Colonic mucosa (tissue), 4 donors: ENCODE results near the gene PLA2G4B. TPM values are rescaled to one million over a fixed set of nuclear protein-coding genes. Genes with fewer than 3 reads are reported as not detected.

Experiments used
- DNase-seq: peaks from one replicate; pipeline ENCODE4 v3.0.0-alpha.2; 2020
- H3K27ac ChIP-seq: fragments of 200-600 bp; one replicate; pipeline ENCODE4 v1.8.0; 2021
- H3K27me3 ChIP-seq: fragments of 200-600 bp; one replicate; pipeline ENCODE4 v1.8.0; 2021
- H3K36me3 ChIP-seq: fragments of 200-600 bp; one replicate; pipeline ENCODE4 v1.8.0; 2021
- H3K4me1 ChIP-seq: fragments of 200-600 bp; one replicate; pipeline ENCODE4 v1.8.0; 2021; ENCODE audit warnings: mild to moderate bottlenecking
- H3K4me3 ChIP-seq: fragments of 200-600 bp; one replicate; pipeline ENCODE4 v1.8.0; 2021
- H3K9ac ChIP-seq, 2 donors: one replicate each; pipeline ENCODE4 v1.7.0; 2013; ENCODE audit warnings: control low read depth in 2 of 2, low read depth in 2 of 2, low read length in 2 of 2
- H3K9me3 ChIP-seq: fragments of 200-600 bp; one replicate; pipeline ENCODE4 v1.8.0; 2021
- intact Hi-C: fragments of 100-400 bp; cut with DNase I; formaldehyde crosslinking; loops from one replicate; pipeline ENCODE4 v1.14.1; 2022
- total RNA-seq, 2 donors: library from RNA; stranded (reverse); fragmentation: NEBNext Ultra II Directional in 1 of 2; extraction: Animal tissue kit (Norgen Biotek cat#: 25700) in 1 of 2; gene quantifications; one replicate each; pipeline ENCODE4 v1.2.1, GENCODE V29; 2021
- TF ChIP-seq, protein P1 (sequence below): fragments of 200-600 bp; IDR thresholded peaks from one replicate; pipeline ENCODE4 v1.8.0; 2022; ENCODE audit warnings: antibody characterized with exemption, mild to moderate bottlenecking
- donor health status: healthy.
- donor health status: DM: no; HTN: no; CAD: no.
- donor health status: DM: no; HTN: no; CAD: no.

The PLA2G4B gene
- total RNA-seq, 2 donors from 2014 or later: 2.2 to 6.2 TPM

DNA sequence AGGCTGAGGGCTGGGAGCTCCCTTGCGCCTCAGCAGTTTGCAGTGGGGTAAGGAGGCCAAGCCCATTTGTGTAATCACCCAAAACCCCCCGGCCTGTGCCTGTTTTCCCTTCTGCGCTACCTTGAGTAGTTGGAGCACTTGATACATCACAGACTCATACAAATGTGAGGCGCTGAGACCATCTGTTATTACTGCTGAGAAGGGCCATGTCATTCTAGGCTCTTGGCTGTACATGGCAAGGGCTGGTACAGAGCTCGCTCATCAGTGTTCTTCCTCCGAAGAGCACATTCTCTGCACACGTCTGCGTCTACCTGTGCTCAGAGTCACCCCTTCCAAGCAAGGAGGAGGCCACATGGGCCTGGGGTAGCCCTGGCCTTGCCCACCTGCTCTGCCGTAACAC is 9.3 kb downstream of the PLA2G4B start:
- Histone ChIP-seq H3K27me3 (no peaks in the 10 kb centered on the region), H3K9ac (no peak overlapping the region), H3K4me1 (no peaks in the 10 kb centered on the region), H3K36me3 (peaks cover 7% of the 10 kb centered on the region), H3K27ac (no peak overlapping the region), H3K9me3 (no peaks in the 10 kb centered on the region), H3K4me3 (no peak overlapping the region)
- intact Hi-C loops: no loop called here
- TF ChIP-seq, protein P1, sequence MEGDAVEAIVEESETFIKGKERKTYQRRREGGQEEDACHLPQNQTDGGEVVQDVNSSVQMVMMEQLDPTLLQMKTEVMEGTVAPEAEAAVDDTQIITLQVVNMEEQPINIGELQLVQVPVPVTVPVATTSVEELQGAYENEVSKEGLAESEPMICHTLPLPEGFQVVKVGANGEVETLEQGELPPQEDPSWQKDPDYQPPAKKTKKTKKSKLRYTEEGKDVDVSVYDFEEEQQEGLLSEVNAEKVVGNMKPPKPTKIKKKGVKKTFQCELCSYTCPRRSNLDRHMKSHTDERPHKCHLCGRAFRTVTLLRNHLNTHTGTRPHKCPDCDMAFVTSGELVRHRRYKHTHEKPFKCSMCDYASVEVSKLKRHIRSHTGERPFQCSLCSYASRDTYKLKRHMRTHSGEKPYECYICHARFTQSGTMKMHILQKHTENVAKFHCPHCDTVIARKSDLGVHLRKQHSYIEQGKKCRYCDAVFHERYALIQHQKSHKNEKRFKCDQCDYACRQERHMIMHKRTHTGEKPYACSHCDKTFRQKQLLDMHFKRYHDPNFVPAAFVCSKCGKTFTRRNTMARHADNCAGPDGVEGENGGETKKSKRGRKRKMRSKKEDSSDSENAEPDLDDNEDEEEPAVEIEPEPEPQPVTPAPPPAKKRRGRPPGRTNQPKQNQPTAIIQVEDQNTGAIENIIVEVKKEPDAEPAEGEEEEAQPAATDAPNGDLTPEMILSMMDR: no peak
- DNase-seq: no peak

DNA sequence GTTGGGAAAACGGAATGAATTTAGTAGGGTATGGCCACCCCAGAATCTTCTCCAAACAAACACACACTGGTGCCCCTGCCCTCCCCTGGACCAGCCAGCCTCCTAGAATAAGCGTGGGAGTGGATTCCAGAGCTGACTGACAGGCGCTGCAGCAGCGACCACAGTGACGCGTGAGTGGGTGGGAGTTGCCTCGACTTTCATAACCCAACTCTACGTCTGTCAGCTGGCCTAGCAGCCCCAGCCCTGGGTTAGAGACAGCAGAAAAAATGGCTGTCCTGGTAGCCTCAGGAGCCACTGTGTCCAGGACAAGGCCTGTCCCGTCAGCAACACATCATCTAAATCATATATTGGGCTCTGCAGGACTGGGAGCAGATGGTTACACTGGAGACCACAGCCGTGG is 10.0 kb downstream of the PLA2G4B start:
- no peaks in the 10 kb centered on the region for H3K27me3 ChIP-seq
- H3K9me3 ChIP-seq: no peaks in the 10 kb centered on the region
- no peaks in the 10 kb centered on the region for H3K4me1 ChIP-seq
- intact Hi-C loops: no loop called here
- H3K9ac ChIP-seq: no peak overlapping the region
- TF ChIP-seq, protein P1: no peak
- peaks cover 7% of the 10 kb centered on the region for H3K36me3 ChIP-seq
- no peak overlapping the region for H3K4me3 ChIP-seq
- DNase-seq: no peak
- H3K27ac ChIP-seq: no peak overlapping the region

DNA sequence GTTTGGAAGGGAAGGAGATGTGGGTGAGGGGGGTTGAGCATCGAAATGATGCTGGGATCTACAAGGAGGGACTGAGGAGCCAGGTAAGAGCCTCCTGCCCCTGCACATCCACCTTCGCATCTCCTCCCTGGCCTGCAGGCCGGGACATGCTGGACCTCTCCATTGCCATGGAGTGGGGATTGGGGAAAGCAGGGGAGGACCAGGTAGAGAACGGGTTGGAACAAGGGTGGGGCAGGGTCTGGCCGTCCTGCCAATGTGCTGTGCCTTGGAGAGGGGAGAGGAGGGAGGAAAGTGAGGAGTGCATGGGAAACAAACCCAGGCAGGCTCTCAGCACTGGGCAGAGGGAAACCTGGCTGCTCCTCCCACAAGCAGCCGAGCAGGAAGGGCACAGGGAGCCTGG is 10.6 kb downstream of the PLA2G4B start:
- TF ChIP-seq, protein P1: no peak
- peaks cover 7% of the 10 kb centered on the region for H3K36me3 ChIP-seq
- intact Hi-C loops: no loop called here
- DNase-seq: no peak
- H3K27ac ChIP-seq: no peak overlapping the region
- no peak overlapping the region for H3K4me3 ChIP-seq
- H3K9ac ChIP-seq: no peak overlapping the region
- H3K4me1 ChIP-seq: no peaks in the 10 kb centered on the region
- no peaks in the 10 kb centered on the region for H3K27me3 ChIP-seq
- no peaks in the 10 kb centered on the region for H3K9me3 ChIP-seq

DNA sequence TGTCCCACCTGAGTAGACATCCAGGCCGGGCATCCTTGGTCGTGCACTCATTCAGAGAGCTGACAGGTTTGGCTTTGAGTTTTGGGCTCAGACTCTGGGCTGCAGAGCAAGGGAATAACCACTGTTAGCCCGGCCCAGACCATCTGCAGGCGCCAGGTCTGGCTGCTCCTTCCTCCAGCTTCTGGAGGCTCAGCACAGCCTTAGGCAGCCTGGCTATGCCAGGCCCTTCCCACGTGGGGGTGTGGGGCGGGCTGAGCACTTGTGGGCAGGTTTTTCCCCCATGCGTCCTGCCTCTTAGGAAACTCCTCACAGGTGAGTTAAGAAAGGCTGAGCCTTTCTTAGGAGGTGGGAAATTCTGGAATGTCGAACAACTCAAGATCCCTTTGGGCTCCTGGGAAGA is 11.2 kb downstream of the PLA2G4B start:
- Histone ChIP-seq H3K9ac (no peak overlapping the region), H3K27ac (no peak overlapping the region)
- DNase-seq: no peak

DNA sequence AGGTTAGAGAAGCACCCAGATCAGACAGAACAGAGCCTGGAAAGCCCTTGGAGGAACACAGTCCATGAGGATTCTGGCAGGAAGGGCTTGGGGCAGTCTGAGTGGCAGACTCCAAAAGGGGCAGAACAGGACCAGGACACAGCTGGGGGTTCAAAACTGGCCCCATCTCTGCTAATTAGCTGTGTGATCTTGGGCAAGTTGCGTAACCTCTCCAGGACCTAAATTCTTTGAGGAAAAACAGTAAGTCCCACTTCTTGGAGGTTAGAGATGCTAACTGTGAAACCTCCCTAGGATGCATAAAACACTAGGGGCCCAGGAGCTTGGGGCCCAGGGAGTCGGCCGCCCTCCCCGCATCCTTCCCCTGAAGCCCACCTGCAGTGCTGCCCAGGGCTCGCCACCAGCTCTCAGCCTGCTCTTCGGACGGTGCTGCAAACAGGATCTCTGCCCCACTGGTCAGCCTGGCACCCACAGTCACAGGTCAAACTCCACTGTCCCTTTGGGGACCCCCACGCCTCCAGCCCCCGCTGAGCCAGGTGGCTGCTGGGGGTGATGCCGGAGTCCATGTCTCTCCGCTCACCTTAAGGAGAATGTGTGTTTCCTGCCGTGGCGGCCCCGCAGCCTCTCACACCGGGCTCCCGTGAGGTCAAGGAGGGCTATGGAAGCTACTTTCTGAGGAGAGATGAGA is 12.0 kb downstream of the PLA2G4B start:
- no peaks in the 10 kb centered on the region for H3K4me1 ChIP-seq
- no peaks in the 10 kb centered on the region for H3K9me3 ChIP-seq
- peaks cover 7% of the 10 kb centered on the region for H3K36me3 ChIP-seq
- H3K27me3 ChIP-seq: no peaks in the 10 kb centered on the region
- DNase-seq: no peak
- intact Hi-C loops: no loop called here
- H3K27ac ChIP-seq: no peak overlapping the region
- TF ChIP-seq, protein P1: no peak
- no peak overlapping the region for H3K4me3 ChIP-seq
- no peak overlapping the region for H3K9ac ChIP-seq

More for the DNA sequence above, 11.2 kb downstream of the PLA2G4B start:
- H3K36me3 ChIP-seq: peaks cover 7% of the 10 kb centered on the region
- no peaks in the 10 kb centered on the region for H3K27me3 ChIP-seq
- no peak overlapping the region for H3K4me3 ChIP-seq
- intact Hi-C loops: no loop called here
- H3K9me3 ChIP-seq: no peaks in the 10 kb centered on the region
- no peaks in the 10 kb centered on the region for H3K4me1 ChIP-seq
- TF ChIP-seq, protein P1: no peak
